Hepatocyte (in vitro differentiated cells): ENCODE measurements around the gene DNAJB1.

Experiments used
- EZH2 ChIP-seq: fragments of 200-600 bp; sonication (generic); IDR thresholded peaks from 2 replicates; pipeline ENCODE4 v1.6.1; 2016; ENCODE audit warnings: antibody characterized with exemption, mild to moderate bottlenecking, borderline replicate concordance
- EZH2phosphoT487 ChIP-seq: fragments of 200-600 bp; sonication (generic); IDR thresholded peaks from one replicate; pipeline ENCODE4 v1.6.1; 2018; ENCODE audit warnings: antibody characterized with exemption, mild to moderate bottlenecking, low read depth, moderate library complexity; ENCODE audit not compliant: unreplicated experiment, severe bottlenecking
- TF ChIP-seq, protein P1 (sequence below): fragments of 200-600 bp; sonication (generic); IDR thresholded peaks from 2 replicates; pipeline ENCODE4 v1.5.1; 2016; ENCODE audit warnings: antibody characterized with exemption, mild to moderate bottlenecking; ENCODE audit not compliant: poor library complexity

DNA sequence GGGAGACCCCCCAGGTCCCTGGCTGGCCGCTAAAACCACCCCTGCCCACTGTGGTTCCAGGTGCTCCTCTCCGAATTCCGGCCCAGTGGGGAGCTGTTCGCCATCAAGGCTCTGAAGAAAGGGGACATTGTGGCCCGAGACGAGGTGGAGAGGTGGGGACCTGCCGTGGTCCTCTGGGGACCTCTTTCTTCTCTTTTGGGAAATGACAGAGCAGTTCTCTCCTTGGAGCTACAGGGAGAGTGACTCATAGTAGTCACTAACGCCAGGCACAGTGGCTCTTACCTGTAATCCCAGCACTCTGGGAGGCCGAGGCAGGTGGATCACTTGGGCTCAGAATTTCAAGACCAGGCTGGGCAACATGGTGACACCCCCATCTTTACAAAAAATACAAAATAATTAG lies 50.4 kb downstream of the DNAJB1 start:
- TF ChIP-seq EZH2phosphoT487 (no peak), EZH2 (no peak)
- TF ChIP-seq, protein P1, sequence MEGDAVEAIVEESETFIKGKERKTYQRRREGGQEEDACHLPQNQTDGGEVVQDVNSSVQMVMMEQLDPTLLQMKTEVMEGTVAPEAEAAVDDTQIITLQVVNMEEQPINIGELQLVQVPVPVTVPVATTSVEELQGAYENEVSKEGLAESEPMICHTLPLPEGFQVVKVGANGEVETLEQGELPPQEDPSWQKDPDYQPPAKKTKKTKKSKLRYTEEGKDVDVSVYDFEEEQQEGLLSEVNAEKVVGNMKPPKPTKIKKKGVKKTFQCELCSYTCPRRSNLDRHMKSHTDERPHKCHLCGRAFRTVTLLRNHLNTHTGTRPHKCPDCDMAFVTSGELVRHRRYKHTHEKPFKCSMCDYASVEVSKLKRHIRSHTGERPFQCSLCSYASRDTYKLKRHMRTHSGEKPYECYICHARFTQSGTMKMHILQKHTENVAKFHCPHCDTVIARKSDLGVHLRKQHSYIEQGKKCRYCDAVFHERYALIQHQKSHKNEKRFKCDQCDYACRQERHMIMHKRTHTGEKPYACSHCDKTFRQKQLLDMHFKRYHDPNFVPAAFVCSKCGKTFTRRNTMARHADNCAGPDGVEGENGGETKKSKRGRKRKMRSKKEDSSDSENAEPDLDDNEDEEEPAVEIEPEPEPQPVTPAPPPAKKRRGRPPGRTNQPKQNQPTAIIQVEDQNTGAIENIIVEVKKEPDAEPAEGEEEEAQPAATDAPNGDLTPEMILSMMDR = no peak
